Measurements from ENCODE around the gene SPDL1.
A peak's percentile ranks its signal among the peaks of the same experiment; 100 is the strongest.

Gene SPDL1, protein sequence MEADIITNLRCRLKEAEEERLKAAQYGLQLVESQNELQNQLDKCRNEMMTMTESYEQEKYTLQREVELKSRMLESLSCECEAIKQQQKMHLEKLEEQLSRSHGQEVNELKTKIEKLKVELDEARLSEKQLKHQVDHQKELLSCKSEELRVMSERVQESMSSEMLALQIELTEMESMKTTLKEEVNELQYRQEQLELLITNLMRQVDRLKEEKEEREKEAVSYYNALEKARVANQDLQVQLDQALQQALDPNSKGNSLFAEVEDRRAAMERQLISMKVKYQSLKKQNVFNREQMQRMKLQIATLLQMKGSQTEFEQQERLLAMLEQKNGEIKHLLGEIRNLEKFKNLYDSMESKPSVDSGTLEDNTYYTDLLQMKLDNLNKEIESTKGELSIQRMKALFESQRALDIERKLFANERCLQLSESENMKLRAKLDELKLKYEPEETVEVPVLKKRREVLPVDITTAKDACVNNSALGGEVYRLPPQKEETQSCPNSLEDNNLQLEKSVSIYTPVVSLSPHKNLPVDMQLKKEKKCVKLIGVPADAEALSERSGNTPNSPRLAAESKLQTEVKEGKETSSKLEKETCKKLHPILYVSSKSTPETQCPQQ

GRCh38 chr5:169583424-169584220 lies at the start of gene SPDL1:
Gene SPDL1, plus strand, starts transcription at chr5:169583773. Its CDS starts 4,644 bp downstream, at chr5:169588417.
- peak; percentile 78 to 90 for DNase-seq (ENCODE audit: low read depth in 2 of 2)

DNA sequence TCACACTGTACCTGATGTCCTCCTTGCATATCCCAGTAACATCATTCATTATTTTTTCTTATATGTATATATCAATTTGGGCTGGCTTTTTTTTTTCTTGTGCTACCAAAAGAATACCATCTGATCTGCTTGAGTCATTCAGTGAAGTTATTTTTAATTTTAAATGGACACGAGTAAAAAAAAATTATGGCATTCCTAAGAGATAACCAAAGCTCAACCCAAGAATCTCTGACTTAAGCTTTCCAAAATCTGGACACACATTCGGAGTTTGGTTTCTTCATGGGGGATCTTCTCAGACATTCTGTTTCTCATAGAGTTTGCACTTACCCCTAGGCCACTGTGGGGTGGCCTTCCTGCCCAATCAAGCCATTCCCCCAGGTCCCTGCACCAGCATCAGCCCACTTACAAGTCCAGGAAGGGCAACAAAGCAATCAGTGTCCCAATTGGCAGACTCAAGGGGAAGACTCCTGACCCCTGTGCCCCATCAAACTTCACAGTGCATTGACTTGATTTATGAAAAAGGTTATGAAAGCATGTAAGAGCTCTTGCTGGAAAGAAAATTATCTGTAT lies 49.2 kb upstream of the SPDL1 start:
- DNase-seq (ENCODE audit: low read depth in 2 of 2): no peak

GRCh38 chr5:169534939-169535338 lies 48.6 kb upstream of the SPDL1 start:
- DNase-seq (ENCODE audit: low read depth in 2 of 2): no peak

DNA sequence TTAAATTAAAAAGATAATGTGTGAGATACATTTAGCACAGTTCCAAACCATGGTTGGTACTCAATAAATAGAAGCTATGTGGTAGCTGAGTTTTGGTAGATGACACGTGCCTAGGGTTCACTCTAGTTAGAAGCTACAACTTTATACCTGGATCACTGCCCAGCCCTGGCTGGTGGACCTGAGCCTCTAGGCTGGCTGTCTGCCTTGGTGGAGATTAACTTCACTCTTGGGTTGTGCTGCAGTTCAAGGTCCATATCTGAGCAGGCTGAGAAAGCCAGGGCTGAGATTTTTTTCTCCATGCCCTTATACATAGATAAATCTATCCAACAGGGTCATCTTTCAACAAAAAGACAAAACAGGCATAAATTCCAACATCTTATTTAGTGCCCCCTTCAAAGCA lies 44.6 kb upstream of the SPDL1 start:
- DNase-seq (ENCODE audit: low read depth in 2 of 2): no peak

DNA sequence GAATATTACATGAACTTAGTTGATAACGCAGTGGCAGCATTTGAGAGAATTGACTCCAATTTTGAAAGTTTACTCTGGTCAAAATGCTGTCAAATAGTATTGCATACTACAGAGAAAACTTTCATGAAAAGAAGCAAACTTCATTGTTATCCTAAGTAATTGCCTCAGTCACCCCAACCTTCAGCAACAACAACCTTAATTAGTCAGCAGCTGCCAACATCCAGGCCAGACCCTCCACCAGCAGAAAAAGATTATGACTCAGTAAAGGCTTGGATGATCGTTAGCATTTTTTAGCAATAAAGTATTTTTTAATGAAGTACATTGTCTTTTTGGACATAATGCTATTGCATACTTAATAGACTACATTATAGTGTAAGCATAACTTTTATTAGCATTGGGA lies 40.8 kb upstream of the SPDL1 start:
- no peak for DNase-seq (ENCODE audit: low read depth in 2 of 2)

DNA sequence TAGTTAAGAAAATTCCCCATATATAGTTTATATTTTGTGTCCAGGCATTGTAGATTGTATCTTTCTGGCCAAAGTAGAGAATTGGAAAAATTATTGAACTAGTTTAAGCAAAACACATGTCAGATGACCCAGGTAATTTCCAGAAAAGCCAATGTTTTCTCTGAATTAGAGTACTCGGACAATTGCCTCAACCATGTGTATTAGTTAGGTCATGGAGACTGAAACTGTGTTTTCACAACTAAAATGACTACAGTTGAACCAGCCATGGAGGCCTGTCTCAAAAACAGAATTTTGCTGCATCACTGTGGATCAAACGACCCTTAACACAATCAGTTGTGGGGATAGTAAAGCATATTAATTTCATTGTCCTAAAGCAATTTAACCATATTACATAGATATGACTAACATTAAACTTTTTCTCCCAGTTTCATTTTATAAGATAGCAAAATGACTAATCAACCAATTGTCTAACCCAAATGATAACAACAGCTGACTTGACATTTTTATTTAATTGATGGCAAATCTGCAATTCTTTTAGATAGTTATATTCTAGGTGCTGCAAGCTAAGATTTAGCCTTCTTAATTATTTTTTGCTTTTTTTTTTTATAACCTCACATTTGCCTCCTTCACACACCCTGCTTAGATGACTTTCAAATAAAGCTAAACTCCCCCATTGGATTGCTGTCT lies 39.2 kb upstream of the SPDL1 start:
- DNase-seq (ENCODE audit: low read depth in 2 of 2): no peak

GRCh38 chr5:169545762-169546161 lies 37.8 kb upstream of the SPDL1 start:
- DNase-seq (ENCODE audit: low read depth in 2 of 2): no peak

- DNase-seq (ENCODE audit: low read depth in 2 of 2): no peak
These were observed 37.2 kb upstream of the SPDL1 start for GRCh38 chr5:169546346-169546745.

- no peak for DNase-seq (ENCODE audit: low read depth in 2 of 2)
These were observed 36.1 kb upstream of the SPDL1 start for GRCh38 chr5:169547508-169547907.

DNA sequence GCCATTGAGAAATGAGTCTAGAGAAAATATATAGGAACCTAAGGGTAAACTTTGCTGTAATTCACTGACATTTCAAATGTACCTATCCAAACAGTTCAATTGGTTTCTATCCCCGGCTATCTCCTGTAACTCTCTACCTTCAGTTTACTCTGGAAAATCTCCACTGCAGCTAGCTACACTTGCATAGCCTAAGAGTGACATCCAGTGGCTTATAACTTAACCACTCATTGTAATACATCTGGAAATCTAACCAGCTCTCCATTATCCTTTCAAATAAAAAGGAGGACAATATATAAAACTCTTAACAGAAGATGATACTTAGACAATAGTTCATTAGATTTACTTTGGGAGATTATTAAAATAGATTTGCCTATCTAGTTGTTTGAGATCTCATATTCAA lies 35.3 kb upstream of the SPDL1 start:
- no peak for DNase-seq (ENCODE audit: low read depth in 2 of 2)

- no peak for DNase-seq (ENCODE audit: low read depth in 2 of 2)
These were observed 34.0 kb upstream of the SPDL1 start for GRCh38 chr5:169549453-169550100.

- no peak for DNase-seq (ENCODE audit: low read depth in 2 of 2)
These were observed 33.3 kb upstream of the SPDL1 start for GRCh38 chr5:169550227-169550626.

DNA sequence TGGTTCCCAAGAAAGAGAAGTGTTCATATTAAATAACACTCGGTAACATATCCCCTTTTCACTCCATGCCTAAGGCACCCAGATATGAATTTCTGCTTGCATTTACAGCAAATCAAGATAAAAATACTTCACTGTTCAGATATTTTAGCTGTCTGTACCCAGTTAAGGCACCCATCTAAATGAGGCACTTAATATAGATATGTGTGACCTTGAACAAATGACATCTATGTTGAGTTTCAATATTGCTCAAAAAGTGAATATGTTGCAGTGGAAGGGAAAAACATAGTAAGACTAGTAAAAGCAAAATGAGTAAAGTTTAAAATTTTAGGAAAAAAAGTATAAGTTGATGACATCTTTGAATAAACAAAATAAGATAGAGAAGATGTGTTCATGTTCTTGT lies 32.4 kb upstream of the SPDL1 start:
- DNase-seq (ENCODE audit: low read depth in 2 of 2): no peak

DNA sequence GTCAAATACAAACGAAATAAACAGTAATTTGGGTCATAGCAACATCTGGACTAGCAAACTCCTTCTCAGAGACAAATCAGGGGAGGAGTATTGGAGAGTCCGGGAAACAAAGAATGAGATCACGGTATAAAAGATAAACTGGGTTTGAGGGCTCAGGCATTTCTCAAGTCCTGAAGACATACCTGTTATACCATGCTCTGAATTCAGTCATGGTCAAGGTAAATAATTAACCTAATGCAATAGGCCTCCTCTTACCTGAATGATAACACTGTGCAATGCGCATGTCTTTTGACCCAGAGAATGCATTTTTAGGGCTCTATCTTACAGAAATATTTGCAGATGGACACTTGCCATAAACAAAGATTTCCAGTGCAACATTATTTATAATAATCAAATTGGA lies 31.9 kb upstream of the SPDL1 start:
- DNase-seq (ENCODE audit: low read depth in 2 of 2): no peak

DNA sequence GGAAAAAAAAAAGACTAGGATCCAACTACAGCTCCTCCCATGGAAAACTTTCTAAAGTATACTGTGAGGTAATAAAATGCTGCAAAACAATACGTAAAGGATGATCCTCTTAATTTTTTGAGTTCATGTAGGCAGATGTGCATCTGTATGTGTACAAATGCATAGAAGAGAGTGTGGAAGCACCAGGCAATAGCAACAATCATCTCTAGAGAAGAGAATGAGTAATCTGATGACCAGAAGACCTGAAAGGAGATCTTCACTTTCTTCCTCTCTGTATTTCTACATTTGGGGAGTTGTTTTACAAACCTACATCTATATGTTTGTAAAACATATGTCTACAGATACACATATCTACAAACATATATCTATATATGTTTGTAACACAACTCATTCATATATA lies 29.3 kb upstream of the SPDL1 start:
- DNase-seq (ENCODE audit: low read depth in 2 of 2): no peak

DNA sequence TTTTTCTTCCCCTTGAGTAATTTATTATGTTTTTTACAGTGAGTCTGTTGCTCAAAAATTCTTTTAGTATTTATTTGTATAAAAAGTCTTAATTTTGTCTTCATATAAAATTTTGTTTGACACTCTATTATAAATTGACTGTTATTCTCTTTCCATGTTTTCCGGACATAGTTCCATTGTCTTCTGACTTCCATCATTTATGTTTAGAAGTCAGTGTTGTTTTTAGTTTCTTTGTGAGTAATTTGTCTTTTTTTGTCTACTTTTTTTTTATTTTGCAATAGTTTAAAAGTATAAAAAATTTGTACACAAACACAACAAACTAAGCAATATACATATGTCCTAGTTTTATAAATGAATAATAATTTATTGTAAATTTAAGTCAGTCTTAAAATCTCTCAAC lies 25.7 kb upstream of the SPDL1 start:
- DNase-seq (ENCODE audit: low read depth in 2 of 2): no peak

- no peak for DNase-seq (ENCODE audit: low read depth in 2 of 2)
These were observed 21.7 kb upstream of the SPDL1 start for GRCh38 chr5:169561893-169562292.

GRCh38 chr5:169563369-169563768 lies 20.2 kb upstream of the SPDL1 start:
- no peak for DNase-seq (ENCODE audit: low read depth in 2 of 2)

DNA sequence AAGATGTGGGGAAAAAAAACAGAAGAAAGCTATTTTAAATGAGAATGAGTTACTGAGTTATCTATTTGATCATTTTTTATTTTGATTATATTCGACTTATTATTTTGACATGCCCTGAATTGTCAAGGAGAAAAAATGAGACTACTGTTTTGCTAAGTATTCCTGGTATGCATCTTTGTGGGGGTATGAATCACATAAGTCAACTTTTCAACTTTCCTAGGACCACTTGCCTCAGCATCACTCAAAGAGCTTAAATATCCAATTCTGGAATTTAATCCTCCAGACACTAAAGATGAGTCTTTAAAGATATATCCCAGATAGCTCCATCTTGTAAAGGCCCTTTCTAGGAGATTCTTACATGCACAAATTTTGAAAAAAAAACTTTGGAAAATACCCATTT lies 17.4 kb upstream of the SPDL1 start:
- no peak for DNase-seq (ENCODE audit: low read depth in 2 of 2)

- no peak for DNase-seq (ENCODE audit: low read depth in 2 of 2)
These were observed 16.5 kb upstream of the SPDL1 start for GRCh38 chr5:169567079-169567478.

DNA sequence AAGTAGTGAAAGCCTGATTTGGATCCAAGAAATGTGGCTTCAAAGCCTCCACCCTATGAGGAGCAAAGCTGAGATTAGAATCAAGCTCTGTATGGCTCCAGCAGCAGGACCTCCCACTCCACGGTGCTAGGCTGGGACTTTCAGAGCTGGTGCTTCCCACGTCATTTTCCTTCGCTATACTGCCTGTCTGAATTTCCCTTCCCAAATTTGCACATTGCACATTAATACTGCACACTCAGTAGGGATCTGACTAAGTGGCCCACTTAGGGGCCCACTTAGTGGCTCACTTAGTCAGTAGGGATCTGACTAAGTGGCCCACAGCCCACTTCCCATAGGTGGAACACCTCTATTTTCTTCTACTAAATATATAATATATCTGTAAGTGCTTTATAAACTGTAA lies 14.1 kb upstream of the SPDL1 start:
- DNase-seq (ENCODE audit: low read depth in 2 of 2): no peak

Data from stimulated activated CD8-positive, alpha-beta memory T cell treated with anti-CD3 and anti-CD28 coated beads, Interleukin-2, amount 100 ng/mL, for 48 hours (primary cell).